ENCODE data around the gene TEP1.

DNA sequence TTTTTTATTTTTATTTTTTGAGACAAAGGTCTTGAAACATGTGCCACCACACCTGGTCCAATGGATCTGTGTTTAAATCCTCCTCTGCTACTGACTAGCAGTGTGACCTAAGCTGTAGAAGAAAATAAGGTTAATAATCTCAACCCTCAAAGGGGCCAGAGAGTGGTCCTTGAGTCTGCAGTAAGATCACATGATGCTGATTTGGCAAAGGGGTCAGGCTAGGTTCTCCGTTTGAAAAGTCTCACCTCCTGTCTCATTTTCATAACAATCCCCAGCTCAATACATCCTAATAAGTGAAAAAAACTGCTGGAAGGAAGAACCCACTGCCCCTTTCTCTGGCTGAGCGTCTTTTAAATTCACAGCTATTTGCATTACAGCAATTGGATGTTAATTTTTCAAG lies 8.0 kb upstream of the TEP1 start:
- TF ChIP-seq, protein P1, sequence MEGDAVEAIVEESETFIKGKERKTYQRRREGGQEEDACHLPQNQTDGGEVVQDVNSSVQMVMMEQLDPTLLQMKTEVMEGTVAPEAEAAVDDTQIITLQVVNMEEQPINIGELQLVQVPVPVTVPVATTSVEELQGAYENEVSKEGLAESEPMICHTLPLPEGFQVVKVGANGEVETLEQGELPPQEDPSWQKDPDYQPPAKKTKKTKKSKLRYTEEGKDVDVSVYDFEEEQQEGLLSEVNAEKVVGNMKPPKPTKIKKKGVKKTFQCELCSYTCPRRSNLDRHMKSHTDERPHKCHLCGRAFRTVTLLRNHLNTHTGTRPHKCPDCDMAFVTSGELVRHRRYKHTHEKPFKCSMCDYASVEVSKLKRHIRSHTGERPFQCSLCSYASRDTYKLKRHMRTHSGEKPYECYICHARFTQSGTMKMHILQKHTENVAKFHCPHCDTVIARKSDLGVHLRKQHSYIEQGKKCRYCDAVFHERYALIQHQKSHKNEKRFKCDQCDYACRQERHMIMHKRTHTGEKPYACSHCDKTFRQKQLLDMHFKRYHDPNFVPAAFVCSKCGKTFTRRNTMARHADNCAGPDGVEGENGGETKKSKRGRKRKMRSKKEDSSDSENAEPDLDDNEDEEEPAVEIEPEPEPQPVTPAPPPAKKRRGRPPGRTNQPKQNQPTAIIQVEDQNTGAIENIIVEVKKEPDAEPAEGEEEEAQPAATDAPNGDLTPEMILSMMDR (IDR thresholded peaks at IDR 0.05; ENCODE audit: low read depth, low read length): no peak
- TF ChIP-seq EZH2phosphoT487 (IDR thresholded peaks at IDR 0.05; ENCODE audit: low read depth): no peak

Measured in OCI-LY3 (cell line).